GM12892 (cell line): ENCODE data around the gene ARNT2.

Experiments used
- POLR2A ChIP-seq: IDR thresholded peaks from 2 replicates; pipeline ENCODE4 v1.6.1; 2011; ENCODE audit warnings: low read depth, low read length, control low read depth
- POLR2AphosphoS5 ChIP-seq: IDR thresholded peaks from 2 replicates; pipeline ENCODE4 v1.6.1; 2011; ENCODE audit warnings: low read depth, low read length, control low read depth
- TAF1 ChIP-seq: IDR thresholded peaks from 2 replicates; pipeline ENCODE4 v1.6.1; 2011; ENCODE audit warnings: low read depth, mild to moderate bottlenecking, control low read depth, low read length, borderline replicate concordance

GRCh38 chr15:80450811-80451321 is 46.7 kb downstream of the ARNT2 start:
- TF ChIP-seq POLR2AphosphoS5 (no peak), POLR2A (no peak), TAF1 (no peak)
